ENCODE results near the gene FAM181A.

GRCh38 chr14:93946104-93946503, 19.0 kb downstream of the FAM181A start:
- TF ChIP-seq CTCF (IDR thresholded peaks at IDR 0.05) (no peak), POLR2A (IDR thresholded peaks at IDR 0.05) (no peak)

Data from lower leg skin (tissue), 3 donors.